Osteocyte (in vitro differentiated cells): ENCODE data around the gene FMNL2. TPM values are rescaled to one million over a fixed set of nuclear protein-coding genes. Genes with fewer than 3 reads are reported as not detected.

Source experiments
- DNase-seq: peaks from one replicate; pipeline ENCODE4 v3.0.0; 2021; ENCODE audit warnings: mixed read lengths; ENCODE audit not compliant: unreplicated experiment; ENCODE audit errors: extremely low spot score
- H3K27ac Mint-ChIP-seq: one replicate; pipeline ENCODE4 v1.8.0; 2021; ENCODE audit warnings: mild to moderate bottlenecking, mixed read lengths; ENCODE audit not compliant: unreplicated experiment
- H3K27me3 Mint-ChIP-seq: one replicate; pipeline ENCODE4 v1.8.0; 2021; ENCODE audit warnings: mixed read lengths; ENCODE audit not compliant: unreplicated experiment
- H3K36me3 Mint-ChIP-seq: one replicate; pipeline ENCODE4 v1.8.0; 2021; ENCODE audit warnings: mixed read lengths; ENCODE audit not compliant: unreplicated experiment
- H3K4me1 Mint-ChIP-seq: one replicate; pipeline ENCODE4 v1.8.0; 2021; ENCODE audit warnings: mixed read lengths; ENCODE audit not compliant: unreplicated experiment
- H3K4me3 Mint-ChIP-seq: one replicate; pipeline ENCODE4 v1.8.0; 2021; ENCODE audit warnings: mild to moderate bottlenecking, moderate library complexity, mixed read lengths; ENCODE audit not compliant: unreplicated experiment
- H3K9me3 Mint-ChIP-seq: one replicate; pipeline ENCODE4 v1.8.0; 2021; ENCODE audit warnings: mixed read lengths; ENCODE audit not compliant: unreplicated experiment
- CTCF ChIP-seq: fragments of 200-600 bp; sonication (generic); IDR thresholded peaks from 2 replicates; pipeline ENCODE4 v1.5.0; 2021; ENCODE audit warnings: antibody characterized with exemption, mild to moderate bottlenecking, moderate library complexity
- total RNA-seq: library from RNA; stranded (reverse); gene quantifications from 2 replicates; pipeline ENCODE4 v1.2.1, GENCODE V29; 2021

The FMNL2 gene
- total RNA-seq, 1 donor from 2014 or later, result 45.3 TPM

- DNase-seq, result no peak
- no peak overlapping the region for H3K4me3 Mint-ChIP-seq
- TF ChIP-seq CTCF, result no peak
- H3K36me3 Mint-ChIP-seq, result no peaks in the 10 kb centered on the region
- H3K4me1 Mint-ChIP-seq, result no peaks in the 10 kb centered on the region
- H3K27ac Mint-ChIP-seq, result no peak overlapping the region
- H3K27me3 Mint-ChIP-seq, result peaks cover 25% of the 10 kb centered on the region
- H3K9me3 Mint-ChIP-seq, result no peaks in the 10 kb centered on the region
These were observed 31.0 kb upstream of the FMNL2 start for GRCh38 chr2:152303951-152304350.

GRCh38 chr2:152304836-152305235 lies 30.1 kb upstream of the FMNL2 start:
- peaks cover 22% of the 10 kb centered on the region for H3K27me3 Mint-ChIP-seq
- H3K9me3 Mint-ChIP-seq, result no peaks in the 10 kb centered on the region
- no peak overlapping the region for H3K4me3 Mint-ChIP-seq
- no peak for DNase-seq
- H3K27ac Mint-ChIP-seq, result no peak overlapping the region
- no peak for TF ChIP-seq CTCF
- H3K36me3 Mint-ChIP-seq, result no peaks in the 10 kb centered on the region
- H3K4me1 Mint-ChIP-seq, result no peaks in the 10 kb centered on the region

DNA sequence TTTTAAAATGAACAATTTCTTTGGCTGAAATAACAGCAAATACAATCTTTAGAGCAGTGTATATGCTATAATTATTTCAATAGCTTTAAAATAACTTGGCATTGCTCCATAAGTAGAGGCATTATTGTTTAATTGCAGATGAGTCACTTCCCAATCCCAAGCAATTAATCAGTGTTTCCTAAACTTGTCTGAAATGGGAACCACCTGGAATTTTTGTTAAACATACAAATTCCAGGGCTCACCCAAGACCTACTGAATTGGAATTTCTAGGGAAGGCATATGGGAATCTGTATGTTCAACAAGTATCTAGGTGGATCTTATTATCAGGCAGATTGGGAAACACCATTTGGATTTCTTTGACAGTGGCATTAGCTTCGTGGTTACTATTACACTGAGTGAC lies 27.1 kb upstream of the FMNL2 start:
- TF ChIP-seq CTCF, result no peak
- no peak overlapping the region for H3K4me3 Mint-ChIP-seq
- H3K9me3 Mint-ChIP-seq, result no peaks in the 10 kb centered on the region
- peaks cover 11% of the 10 kb centered on the region for H3K27me3 Mint-ChIP-seq
- H3K36me3 Mint-ChIP-seq, result no peaks in the 10 kb centered on the region
- no peaks in the 10 kb centered on the region for H3K4me1 Mint-ChIP-seq
- DNase-seq, result no peak
- no peak overlapping the region for H3K27ac Mint-ChIP-seq

DNA sequence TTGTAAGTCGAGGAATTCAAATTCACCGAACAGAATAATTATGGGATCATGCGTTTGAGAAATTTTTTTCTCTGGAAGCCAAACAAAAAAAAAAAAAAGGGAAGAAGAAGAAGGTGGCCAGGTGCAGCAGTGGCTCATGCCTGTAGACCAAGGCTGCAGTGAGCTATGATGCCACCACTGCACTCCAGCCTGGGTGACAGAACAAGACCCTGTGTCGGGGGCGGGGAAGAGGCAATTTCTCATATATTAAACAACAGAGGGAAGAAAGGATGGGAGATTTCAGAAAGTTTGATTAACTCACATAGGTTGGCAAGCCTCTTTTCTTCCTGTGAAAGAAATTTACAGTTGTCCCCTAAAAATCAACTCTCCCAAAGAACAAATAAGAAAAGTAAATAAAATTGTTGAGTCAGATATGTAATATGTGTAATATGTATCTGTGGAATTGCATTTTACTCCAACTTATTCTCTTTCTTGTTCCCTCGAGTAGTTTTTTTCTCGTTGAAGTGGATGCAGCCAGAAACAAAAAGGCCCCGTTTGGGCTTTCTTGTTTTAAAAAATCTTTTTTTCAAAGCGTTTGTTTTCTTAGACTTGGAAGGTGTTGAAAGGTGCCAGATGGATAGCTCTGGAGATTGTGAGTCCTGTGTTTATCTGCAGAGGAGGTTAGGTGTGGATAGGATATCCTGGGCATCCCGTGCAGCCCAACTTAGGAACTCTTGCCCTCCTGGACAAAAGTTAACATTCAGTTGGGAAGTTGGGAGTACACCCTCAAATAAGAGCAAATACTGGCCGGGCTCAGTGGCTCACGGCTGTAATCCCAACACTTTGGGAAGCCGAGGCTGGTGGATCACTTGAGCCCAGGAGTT lies 25.4 kb upstream of the FMNL2 start:
- H3K4me3 Mint-ChIP-seq, result no peak overlapping the region
- no peaks in the 10 kb centered on the region for H3K36me3 Mint-ChIP-seq
- H3K9me3 Mint-ChIP-seq, result peaks cover 10% of the 10 kb centered on the region
- DNase-seq, result no peak
- no peak overlapping the region for H3K27ac Mint-ChIP-seq
- no peaks in the 10 kb centered on the region for H3K4me1 Mint-ChIP-seq
- peaks cover 5% of the 10 kb centered on the region for H3K27me3 Mint-ChIP-seq
- TF ChIP-seq CTCF, result no peak

- peaks cover 11% of the 10 kb centered on the region for H3K9me3 Mint-ChIP-seq
- H3K36me3 Mint-ChIP-seq, result peaks cover 1% of the 10 kb centered on the region
- peaks cover 2% of the 10 kb centered on the region for H3K4me1 Mint-ChIP-seq
- no peak for TF ChIP-seq CTCF
- DNase-seq, result no peak
- H3K27me3 Mint-ChIP-seq, result peaks cover 11% of the 10 kb centered on the region
- no peak overlapping the region for H3K4me3 Mint-ChIP-seq
- no peak overlapping the region for H3K27ac Mint-ChIP-seq
These were observed 15.0 kb upstream of the FMNL2 start for GRCh38 chr2:152319822-152320570.
